OCI-LY3 (cell line): ENCODE results near the gene FAM209B.
"Not testable (repeated sequence)": the region's sequence is repeated elsewhere in the genome, so short reads cannot be mapped to it uniquely, and the experiment has no call there.

Experiments
- EZH2phosphoT487 ChIP-seq: fragments of 200-600 bp; shearing (Covaris generic); IDR thresholded peaks from 2 replicates; pipeline ENCODE4 v1.6.1; 2018; ENCODE audit warnings: antibody characterized with exemption, mixed run types, low read depth
- TF ChIP-seq, protein P1 (sequence below): fragments of 200-600, 300-600 bp; sonication (generic); IDR thresholded peaks from 2 replicates; pipeline ENCODE4 v1.5.1; 2014; ENCODE audit warnings: antibody characterized with exemption, low read length, low read depth

GRCh38 chr20:56524444-56524843 lies 8.6 kb upstream of the FAM209B start, which contains the start of gene FAM209A:
- TF ChIP-seq, protein P1, sequence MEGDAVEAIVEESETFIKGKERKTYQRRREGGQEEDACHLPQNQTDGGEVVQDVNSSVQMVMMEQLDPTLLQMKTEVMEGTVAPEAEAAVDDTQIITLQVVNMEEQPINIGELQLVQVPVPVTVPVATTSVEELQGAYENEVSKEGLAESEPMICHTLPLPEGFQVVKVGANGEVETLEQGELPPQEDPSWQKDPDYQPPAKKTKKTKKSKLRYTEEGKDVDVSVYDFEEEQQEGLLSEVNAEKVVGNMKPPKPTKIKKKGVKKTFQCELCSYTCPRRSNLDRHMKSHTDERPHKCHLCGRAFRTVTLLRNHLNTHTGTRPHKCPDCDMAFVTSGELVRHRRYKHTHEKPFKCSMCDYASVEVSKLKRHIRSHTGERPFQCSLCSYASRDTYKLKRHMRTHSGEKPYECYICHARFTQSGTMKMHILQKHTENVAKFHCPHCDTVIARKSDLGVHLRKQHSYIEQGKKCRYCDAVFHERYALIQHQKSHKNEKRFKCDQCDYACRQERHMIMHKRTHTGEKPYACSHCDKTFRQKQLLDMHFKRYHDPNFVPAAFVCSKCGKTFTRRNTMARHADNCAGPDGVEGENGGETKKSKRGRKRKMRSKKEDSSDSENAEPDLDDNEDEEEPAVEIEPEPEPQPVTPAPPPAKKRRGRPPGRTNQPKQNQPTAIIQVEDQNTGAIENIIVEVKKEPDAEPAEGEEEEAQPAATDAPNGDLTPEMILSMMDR, result not testable (repeated sequence)
- not testable (repeated sequence) for TF ChIP-seq EZH2phosphoT487
